A549 treated with dexamethasone at 1 μM for 4 hours (cell line): Measurements from ENCODE around the gene ATOH8. TPM values are rescaled to one million over a fixed set of nuclear protein-coding genes. Genes with fewer than 3 reads are reported as not detected.

Experiments used
- total RNA-seq: library from RNA; stranded (reverse); fragments of 200-300 nt; extraction: Qiagen RNA extraction; gene quantifications from 5 replicates; pipeline ENCODE4 v1.2.3, GENCODE V29; 2022

The ATOH8 gene, protein sequence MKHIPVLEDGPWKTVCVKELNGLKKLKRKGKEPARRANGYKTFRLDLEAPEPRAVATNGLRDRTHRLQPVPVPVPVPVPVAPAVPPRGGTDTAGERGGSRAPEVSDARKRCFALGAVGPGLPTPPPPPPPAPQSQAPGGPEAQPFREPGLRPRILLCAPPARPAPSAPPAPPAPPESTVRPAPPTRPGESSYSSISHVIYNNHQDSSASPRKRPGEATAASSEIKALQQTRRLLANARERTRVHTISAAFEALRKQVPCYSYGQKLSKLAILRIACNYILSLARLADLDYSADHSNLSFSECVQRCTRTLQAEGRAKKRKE
- 14.5 to 19.7 TPM (median 17.9 TPM) in 5 replicates for total RNA-seq

DNA sequence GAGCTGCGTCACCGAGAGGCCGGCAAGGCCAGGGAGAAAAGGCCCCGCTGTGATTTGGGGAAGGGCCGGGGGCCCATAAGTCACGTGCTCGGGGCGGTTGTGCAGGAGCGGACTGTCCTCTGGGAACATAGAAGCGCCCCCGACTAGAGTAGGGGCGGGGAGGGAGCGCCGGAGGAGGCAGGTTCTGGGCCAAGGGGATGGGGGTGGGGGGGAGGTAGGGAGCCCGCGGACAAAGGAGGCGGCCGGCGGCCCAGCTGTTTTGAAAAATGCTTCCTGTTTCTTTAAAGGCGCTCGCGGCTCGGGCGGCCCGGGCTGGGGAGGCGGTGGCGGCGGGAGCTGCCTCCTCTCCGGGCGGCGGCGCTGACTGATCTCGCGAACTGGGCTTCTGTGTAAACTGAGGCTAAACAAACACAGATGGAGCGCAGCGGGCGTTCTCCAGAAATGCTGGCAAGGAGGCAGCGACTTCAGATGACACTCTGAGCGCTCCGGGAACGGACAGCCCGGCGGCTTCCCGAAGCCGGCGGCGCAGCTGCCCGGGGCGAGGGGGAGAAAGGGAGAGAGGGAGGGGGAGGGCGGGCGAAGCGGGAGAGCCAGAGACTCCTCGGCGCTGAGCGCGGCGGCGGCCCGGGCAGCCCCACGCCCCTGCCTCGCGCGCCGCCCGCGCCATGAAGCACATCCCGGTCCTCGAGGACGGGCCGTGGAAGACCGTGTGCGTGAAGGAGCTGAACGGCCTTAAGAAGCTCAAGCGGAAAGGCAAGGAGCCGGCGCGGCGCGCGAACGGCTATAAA lies at the start of gene ATOH8:
TSS of gene ATOH8 (plus strand) at position 467 of the 788 bp plus-strand sequence. CDS start at position 666, 199 bp downstream.

Other genes with a start within 250 kb of the ATOH8 start
- gene MAT2A, start 214.8 kb upstream of the ATOH8 start, total RNA-seq = 523 to 615 TPM (median 601 TPM) in 5 replicates
- 38.3 to 43.4 TPM (median 41.7 TPM) in 5 replicates for gene GGCX, start 192.5 kb upstream of the ATOH8 start, total RNA-seq
- gene VAMP8, start 176.4 kb upstream of the ATOH8 start, total RNA-seq = 13.9 to 21.4 TPM (median 15.6 TPM) in 5 replicates
- gene VAMP5, start 169.6 kb upstream of the ATOH8 start, total RNA-seq = 0.13 to 0.15 TPM (median 0.14 TPM) in 3 of 5 replicates, not detected in the others
- gene RNF181, start 158.2 kb upstream of the ATOH8 start, total RNA-seq = 163 to 193 TPM (median 170 TPM) in 5 replicates
- 11.7 to 15.9 TPM (median 14.8 TPM) in 5 replicates for gene TMEM150A, start 151.3 kb upstream of the ATOH8 start, total RNA-seq
- 22.1 to 26.2 TPM (median 24.1 TPM) in 5 replicates for gene C2orf68, start 141.9 kb upstream of the ATOH8 start, total RNA-seq
- gene USP39, start 137.8 kb upstream of the ATOH8 start, total RNA-seq = 70.9 to 76.6 TPM (median 73.4 TPM) in 5 replicates
- 0.09 to 0.22 TPM (median 0.16 TPM) in 4 of 5 replicates, not detected in the other for gene SFTPB, start 85.8 kb upstream of the ATOH8 start, total RNA-seq
- 0.21 to 0.44 TPM (median 0.30 TPM) in 5 replicates for gene GNLY, start 59.6 kb upstream of the ATOH8 start, total RNA-seq
- 20.2 to 30.7 TPM (median 24.8 TPM) in 5 replicates for gene ST3GAL5, start 135.0 kb downstream of the ATOH8 start, total RNA-seq